Neural progenitor cell (in vitro differentiated cells): ENCODE data around the gene TLR6. TPM values are rescaled to one million over a fixed set of nuclear protein-coding genes. Genes with fewer than 3 reads are reported as not detected.

Source experiments
- DNase-seq: peaks from one replicate; pipeline ENCODE4 v3.0.0-alpha.2; 2016; ENCODE audit warnings: low spot score
- H2AFZ ChIP-seq: fragments of 200-600 bp; sonication (generic); replicated peaks from 2 replicates; pipeline ENCODE4 v1.6.1; 2016; ENCODE audit warnings: antibody characterized with exemption
- H3F3A ChIP-seq: fragments of 200-600 bp; sonication (generic); 2 replicates; pipeline ENCODE4 v1.6.1; 2016; ENCODE audit warnings: antibody characterized with exemption, low read depth
- H3K27ac ChIP-seq: fragments of 200-600 bp; sonication (generic); 2 replicates; pipeline ENCODE4 v1.5.1; 2016; ENCODE audit warnings: mild to moderate bottlenecking
- H3K27me3 ChIP-seq: fragments of 200-600 bp; sonication (generic); 2 replicates; pipeline ENCODE4 v1.6.1; 2016; ENCODE audit warnings: mild to moderate bottlenecking, moderate library complexity
- H3K36me3 ChIP-seq: fragments of 200-600 bp; sonication (generic); 2 replicates; pipeline ENCODE4 v1.5.1; 2016
- H3K4me1 ChIP-seq: fragments of 200-600 bp; sonication (generic); 2 replicates; pipeline ENCODE4 v1.6.1; 2016; ENCODE audit warnings: mixed run types
- H3K4me2 ChIP-seq: fragments of 200-600 bp; sonication (generic); 2 replicates; pipeline ENCODE4 v1.6.1; 2016
- H3K4me3 ChIP-seq: fragments of 200-600 bp; sonication (generic); 2 replicates; pipeline ENCODE4 v1.5.1; 2016
- H3K79me2 ChIP-seq: fragments of 200-600 bp; sonication (generic); 2 replicates; pipeline ENCODE4 v1.6.1; 2016; ENCODE audit warnings: low read depth
- H3K9ac ChIP-seq: fragments of 200-600 bp; sonication (generic); 2 replicates; pipeline ENCODE4 v1.6.1; 2016
- H3K9me3 ChIP-seq: fragments of 200-600 bp; sonication (generic); 2 replicates; pipeline ENCODE4 v1.5.1; 2016; ENCODE audit warnings: low read depth
- H4K20me1 ChIP-seq: fragments of 200-600 bp; sonication (generic); 2 replicates; pipeline ENCODE4 v1.6.1; 2016; ENCODE audit warnings: low read depth
- H3K27ac Mint-ChIP-seq: 3 replicates; pipeline ENCODE4 v1.8.0; 2021; ENCODE audit warnings: mixed read lengths
- H3K27me3 Mint-ChIP-seq: 2 replicates; pipeline ENCODE4 v1.8.0; 2022; ENCODE audit warnings: low read depth, mild to moderate bottlenecking, inconsistent platforms, moderate library complexity, mixed read lengths; ENCODE audit not compliant: insufficient read depth
- H3K36me3 Mint-ChIP-seq: 3 replicates; pipeline ENCODE4 v1.8.0; 2021; ENCODE audit warnings: mixed read lengths
- H3K4me1 Mint-ChIP-seq: 3 replicates; pipeline ENCODE4 v1.8.0; 2021; ENCODE audit warnings: mixed read lengths
- H3K4me3 Mint-ChIP-seq: 3 replicates; pipeline ENCODE4 v1.8.0; 2021; ENCODE audit warnings: mild to moderate bottlenecking, moderate library complexity, mixed read lengths
- H3K9me3 Mint-ChIP-seq: 3 replicates; pipeline ENCODE4 v1.8.0; 2020; ENCODE audit warnings: mixed read lengths
- EZH2 ChIP-seq: fragments of 200-600 bp; sonication (generic); IDR thresholded peaks from 2 replicates; pipeline ENCODE4 v1.6.1; 2017; ENCODE audit warnings: antibody characterized with exemption, mild to moderate bottlenecking, moderate library complexity
- EZH2phosphoT487 ChIP-seq: fragments of 200-600 bp; sonication (generic); IDR thresholded peaks from 2 replicates; pipeline ENCODE4 v1.6.1; 2017; ENCODE audit warnings: antibody characterized with exemption
- total RNA-seq: library from RNA; depleted of rRNA; stranded (reverse); fragments of >200 nt; gene quantifications from 2 replicates; pipeline ENCODE4 v1.2.3, GENCODE V29; 2015; ENCODE audit warnings: low replicate concordance
- TF ChIP-seq, protein P1 (sequence below): fragments of 200-600 bp; sonication (generic); IDR thresholded peaks from 2 replicates; pipeline ENCODE4 v1.5.1; 2017; ENCODE audit warnings: antibody characterized with exemption, mild to moderate bottlenecking

Gene TLR6
- total RNA-seq, 1 donor from 2014 or later: 0.07 TPM

DNA sequence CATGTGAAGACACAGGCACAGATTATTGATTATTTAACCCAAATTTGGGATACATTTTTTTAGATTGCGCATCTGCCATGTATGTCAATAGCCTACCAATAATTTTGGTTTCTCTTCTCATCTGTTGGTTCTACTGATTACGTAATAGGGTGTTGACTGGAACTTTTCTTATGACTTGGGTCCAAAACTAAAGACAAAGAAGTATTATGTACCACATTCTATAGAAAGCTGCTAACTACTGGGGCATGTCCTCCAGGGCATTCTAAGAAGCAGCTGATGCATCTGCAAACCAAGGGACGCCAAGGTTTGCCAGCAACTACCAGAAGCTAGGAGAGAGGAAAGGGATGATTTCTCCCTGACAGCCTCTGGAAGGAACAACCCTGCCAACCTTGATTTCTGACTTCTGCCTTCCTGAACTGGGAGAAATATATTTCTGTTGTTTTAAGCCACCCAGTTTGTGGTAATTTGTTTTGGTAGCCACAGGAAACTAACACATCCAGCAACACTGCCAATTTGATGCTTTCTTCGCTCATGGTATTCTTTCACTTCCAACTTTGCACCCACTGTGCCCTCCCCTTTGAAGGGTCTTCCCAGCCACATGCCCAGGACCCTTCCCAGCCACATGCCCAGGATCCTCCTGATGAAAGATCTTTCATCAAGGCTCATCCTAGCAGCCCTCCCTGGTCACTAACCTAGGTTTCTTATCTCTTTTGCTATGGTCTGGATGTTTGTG, 36.1 kb downstream of the TLR6 start:
- no peak for DNase-seq
- H3K27ac ChIP-seq: no peak overlapping the region
- no peaks in the 10 kb centered on the region for H3K9me3 ChIP-seq
- no peaks in the 10 kb centered on the region for H3K36me3 ChIP-seq
- no peaks in the 10 kb centered on the region for H3K27me3 ChIP-seq
- H3K79me2 ChIP-seq: no peaks in the 10 kb centered on the region
- Mint-ChIP-seq H3K4me3 (no peak overlapping the region), H3K27ac (no peak overlapping the region), H3K4me1 (no peaks in the 10 kb centered on the region), H3K27me3 (peaks cover 6% of the 10 kb centered on the region), H3K36me3 (no peaks in the 10 kb centered on the region), H3K9me3 (peaks cover 2% of the 10 kb centered on the region)
- H4K20me1 ChIP-seq: no peaks in the 10 kb centered on the region
- no peak overlapping the region for H3K9ac ChIP-seq
- no peak overlapping the region for H3K4me3 ChIP-seq
- no peaks in the 10 kb centered on the region for H3F3A ChIP-seq
- no peak overlapping the region for H3K4me2 ChIP-seq
- no peaks in the 10 kb centered on the region for H3K4me1 ChIP-seq
- no peak for TF ChIP-seq EZH2phosphoT487
- TF ChIP-seq EZH2: no peak
- TF ChIP-seq, protein P1, sequence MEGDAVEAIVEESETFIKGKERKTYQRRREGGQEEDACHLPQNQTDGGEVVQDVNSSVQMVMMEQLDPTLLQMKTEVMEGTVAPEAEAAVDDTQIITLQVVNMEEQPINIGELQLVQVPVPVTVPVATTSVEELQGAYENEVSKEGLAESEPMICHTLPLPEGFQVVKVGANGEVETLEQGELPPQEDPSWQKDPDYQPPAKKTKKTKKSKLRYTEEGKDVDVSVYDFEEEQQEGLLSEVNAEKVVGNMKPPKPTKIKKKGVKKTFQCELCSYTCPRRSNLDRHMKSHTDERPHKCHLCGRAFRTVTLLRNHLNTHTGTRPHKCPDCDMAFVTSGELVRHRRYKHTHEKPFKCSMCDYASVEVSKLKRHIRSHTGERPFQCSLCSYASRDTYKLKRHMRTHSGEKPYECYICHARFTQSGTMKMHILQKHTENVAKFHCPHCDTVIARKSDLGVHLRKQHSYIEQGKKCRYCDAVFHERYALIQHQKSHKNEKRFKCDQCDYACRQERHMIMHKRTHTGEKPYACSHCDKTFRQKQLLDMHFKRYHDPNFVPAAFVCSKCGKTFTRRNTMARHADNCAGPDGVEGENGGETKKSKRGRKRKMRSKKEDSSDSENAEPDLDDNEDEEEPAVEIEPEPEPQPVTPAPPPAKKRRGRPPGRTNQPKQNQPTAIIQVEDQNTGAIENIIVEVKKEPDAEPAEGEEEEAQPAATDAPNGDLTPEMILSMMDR: no peak
- no peak overlapping the region for H2AFZ ChIP-seq

DNA sequence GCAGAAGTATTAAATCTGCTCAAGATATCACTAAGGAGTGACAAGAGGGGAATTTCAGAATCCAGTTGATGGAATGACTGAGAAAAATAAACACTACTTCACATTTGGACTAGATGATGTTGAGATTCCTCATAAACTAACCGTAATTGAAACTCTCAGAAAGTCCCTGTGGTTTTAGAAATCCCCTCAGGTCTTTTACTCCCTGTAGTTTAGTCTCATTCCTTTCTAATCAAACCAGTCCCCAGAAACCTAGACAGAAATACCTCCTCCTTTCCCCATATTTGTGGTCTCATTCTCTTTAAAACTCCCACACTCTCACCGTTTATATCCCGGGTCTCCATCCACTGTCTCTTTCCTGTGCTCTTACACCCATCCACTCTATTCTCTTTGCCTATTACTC, 37.0 kb downstream of the TLR6 start:
- no peaks in the 10 kb centered on the region for H3K36me3 Mint-ChIP-seq
- no peaks in the 10 kb centered on the region for H3F3A ChIP-seq
- H2AFZ ChIP-seq: no peak overlapping the region
- TF ChIP-seq EZH2: no peak
- TF ChIP-seq, protein P1: no peak
- TF ChIP-seq EZH2phosphoT487: no peak
- DNase-seq: no peak
- no peak overlapping the region for H3K9ac ChIP-seq
- no peaks in the 10 kb centered on the region for H3K9me3 ChIP-seq
- H3K4me2 ChIP-seq: no peak overlapping the region
- no peak overlapping the region for H3K4me3 ChIP-seq
- no peaks in the 10 kb centered on the region for H3K4me1 ChIP-seq
- no peaks in the 10 kb centered on the region for H3K4me1 Mint-ChIP-seq
- no peaks in the 10 kb centered on the region for H4K20me1 ChIP-seq
- no peak overlapping the region for H3K27ac ChIP-seq
- H3K4me3 Mint-ChIP-seq: no peak overlapping the region
- H3K27me3 ChIP-seq: no peaks in the 10 kb centered on the region
- peaks cover 6% of the 10 kb centered on the region for H3K27me3 Mint-ChIP-seq
- no peaks in the 10 kb centered on the region for H3K36me3 ChIP-seq
- H3K79me2 ChIP-seq: no peaks in the 10 kb centered on the region
- no peak overlapping the region for H3K27ac Mint-ChIP-seq
- peaks cover 4% of the 10 kb centered on the region for H3K9me3 Mint-ChIP-seq

DNA sequence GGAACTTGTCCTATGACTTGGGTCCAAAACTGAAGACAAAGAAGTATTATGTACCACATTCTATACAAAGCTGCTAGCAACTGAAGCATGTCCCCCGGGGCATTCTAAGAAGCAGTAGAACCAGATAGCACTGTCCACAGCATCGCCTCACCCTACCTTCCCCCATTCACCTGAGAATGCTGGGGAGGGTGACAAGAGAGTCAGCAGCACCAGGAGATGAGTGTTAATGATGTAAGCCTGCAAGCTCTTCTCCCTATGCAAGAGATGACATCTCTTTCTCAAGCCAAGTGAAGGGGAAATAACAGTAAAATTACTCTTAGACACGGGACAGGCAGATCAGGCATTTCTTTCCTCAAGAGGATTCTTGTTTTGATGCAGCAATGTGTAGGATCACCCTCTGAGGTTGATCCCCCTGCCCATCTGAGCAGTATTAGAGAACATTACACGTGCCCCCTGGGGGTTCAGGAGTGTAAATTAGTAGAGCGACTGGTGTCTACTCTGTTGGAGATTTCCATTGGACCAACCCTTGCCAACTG, 38.1 kb downstream of the TLR6 start:
- Histone ChIP-seq H2AFZ (no peak overlapping the region), H3K9ac (no peak overlapping the region), H3K9me3 (no peaks in the 10 kb centered on the region), H4K20me1 (no peaks in the 10 kb centered on the region), H3F3A (no peaks in the 10 kb centered on the region), H3K36me3 (no peaks in the 10 kb centered on the region), H3K4me2 (no peak overlapping the region), H3K79me2 (no peaks in the 10 kb centered on the region), H3K27ac (no peak overlapping the region), H3K4me1 (no peaks in the 10 kb centered on the region), H3K27me3 (no peaks in the 10 kb centered on the region), H3K4me3 (no peak overlapping the region)
- Mint-ChIP-seq H3K27ac (no peak overlapping the region), H3K27me3 (peaks cover 2% of the 10 kb centered on the region), H3K9me3 (peaks cover 6% of the 10 kb centered on the region), H3K4me1 (no peaks in the 10 kb centered on the region), H3K4me3 (no peak overlapping the region), H3K36me3 (no peaks in the 10 kb centered on the region)
- DNase-seq: no peak
- TF ChIP-seq, protein P1: no peak
- TF ChIP-seq EZH2phosphoT487: no peak
